WTC11 (cell line): ENCODE measurements around the gene GRAMD2B. TPM values are rescaled to one million over a fixed set of nuclear protein-coding genes. Genes with fewer than 3 reads are reported as not detected.

Experiments
- ATAC-seq: fragments of 200-7000 bp; cut with Tn5 transposase; 2 replicates; pipeline ENCODE4 v1.10.0; 2021; ENCODE audit warnings: mild to moderate bottlenecking, moderate library complexity
- CTCF ChIA-PET: fragments of 300-600 bp; sonication (Branson Sonifier 250); formaldehyde crosslinking; loops from one replicate; lab custom pipeline; 2021; ENCODE audit warnings: antibody characterized with exemption; lab: Charles Lee
- POLR2A ChIA-PET: fragments of 350-600 bp; sonication (Branson Sonifier 250); formaldehyde crosslinking; loops from one replicate; lab custom pipeline; 2021; ENCODE audit warnings: antibody characterized with exemption; lab: Charles Lee
- DNase-seq: peaks from one replicate; pipeline ENCODE4 v3.0.0; 2021; ENCODE audit warnings: low spot score
- H3K27ac Mint-ChIP-seq: 2 replicates; pipeline ENCODE4 v1.8.0; 2021; ENCODE audit warnings: mixed read lengths
- H3K27me3 Mint-ChIP-seq: 2 replicates; pipeline ENCODE4 v1.8.0; 2021; ENCODE audit warnings: low read depth, mild to moderate bottlenecking, moderate library complexity, mixed read lengths
- H3K36me3 Mint-ChIP-seq: 2 replicates; pipeline ENCODE4 v1.8.0; 2021; ENCODE audit warnings: mixed read lengths
- H3K4me1 Mint-ChIP-seq: 2 replicates; pipeline ENCODE4 v1.8.0; 2022; ENCODE audit warnings: mixed read lengths
- H3K4me3 Mint-ChIP-seq: 2 replicates; pipeline ENCODE4 v1.8.0; 2021; ENCODE audit warnings: mild to moderate bottlenecking, moderate library complexity, mixed read lengths
- H3K9me3 Mint-ChIP-seq: 2 replicates; pipeline ENCODE4 v1.8.0; 2021; ENCODE audit warnings: mixed read lengths
- ATF6 ChIP-seq: sonication (generic); formaldehyde crosslinking; IDR thresholded peaks from 2 replicates; pipeline ENCODE4 v1.8.1; 2023; ENCODE audit warnings: mild to moderate bottlenecking, missing genetic modification reagents
- CTCF ChIP-seq: fragments of 200-600 bp; IDR thresholded peaks from 2 replicates; pipeline ENCODE4 v1.8.0; 2022; ENCODE audit warnings: antibody characterized with exemption
- E2F5 ChIP-seq: sonication (generic); formaldehyde crosslinking; IDR thresholded peaks from 2 replicates; pipeline ENCODE4 v1.8.1; 2022; ENCODE audit warnings: mild to moderate bottlenecking, moderate library complexity, missing genetic modification reagents
- EMX1 ChIP-seq: fragments of 250-450 bp; sonication (Bioruptor Pico); IDR thresholded peaks from 2 replicates; pipeline ENCODE4 v1.8.0; 2021; ENCODE audit warnings: mild to moderate bottlenecking
- ETV6 ChIP-seq: sonication (generic); formaldehyde crosslinking; IDR thresholded peaks from 2 replicates; pipeline ENCODE4 v1.8.1; 2022; ENCODE audit warnings: mild to moderate bottlenecking, missing genetic modification reagents
- FOXK1 ChIP-seq: sonication (generic); formaldehyde crosslinking; IDR thresholded peaks from 2 replicates; pipeline ENCODE4 v1.8.0; 2022; ENCODE audit warnings: mild to moderate bottlenecking, moderate library complexity, missing genetic modification reagents
- FOXP4 ChIP-seq: sonication (generic); formaldehyde crosslinking; IDR thresholded peaks from 2 replicates; pipeline ENCODE4 v1.8.0; 2022; ENCODE audit warnings: mild to moderate bottlenecking, missing genetic modification reagents
- GRHL2 ChIP-seq: fragments of 250-450 bp; sonication (Bioruptor Pico); IDR thresholded peaks from 2 replicates; pipeline ENCODE4 v1.8.0; 2022; ENCODE audit warnings: mild to moderate bottlenecking, moderate library complexity; ENCODE audit not compliant: insufficient replicate concordance, severe bottlenecking
- GTF2I ChIP-seq: fragments of 250-450 bp; sonication (Bioruptor Pico); conservative IDR thresholded peaks from 2 replicates; pipeline ENCODE4 v1.4.0; 2021; ENCODE audit warnings: mild to moderate bottlenecking
- IRF2 ChIP-seq: sonication (generic); formaldehyde crosslinking; IDR thresholded peaks from 2 replicates; pipeline ENCODE4 v1.8.0; 2022; ENCODE audit warnings: low read depth, missing genetic modification reagents, borderline replicate concordance
- MXD4 ChIP-seq: fragments of 250-450 bp; sonication (Bioruptor Pico); IDR thresholded peaks from 2 replicates; pipeline ENCODE4 v1.8.0; 2021; ENCODE audit warnings: mild to moderate bottlenecking, moderate library complexity, borderline replicate concordance
- MYBL2 ChIP-seq: sonication (generic); formaldehyde crosslinking; IDR thresholded peaks from 2 replicates; pipeline ENCODE4 v1.8.1; 2023; ENCODE audit warnings: mild to moderate bottlenecking, moderate library complexity, missing genetic modification reagents
- NFYB ChIP-seq: sonication (generic); formaldehyde crosslinking; conservative IDR thresholded peaks from 2 replicates; pipeline ENCODE4 v1.8.0; 2022; ENCODE audit warnings: low read depth, missing genetic modification reagents
- OVOL2 ChIP-seq: fragments of 250-450 bp; sonication (Bioruptor Pico); IDR thresholded peaks from 2 replicates; pipeline ENCODE4 v1.9.0; 2021; ENCODE audit warnings: mild to moderate bottlenecking, borderline replicate concordance
- PRDM15 ChIP-seq: sonication (generic); formaldehyde crosslinking; IDR thresholded peaks from 2 replicates; pipeline ENCODE4 v1.8.0; 2022; ENCODE audit warnings: missing genetic modification reagents
- RORB ChIP-seq: fragments of 250-450 bp; sonication (Bioruptor Pico); IDR thresholded peaks from 2 replicates; pipeline ENCODE4 v1.9.0; 2021; ENCODE audit warnings: mild to moderate bottlenecking
- SOX15 ChIP-seq: fragments of 250-450 bp; sonication (Bioruptor Pico); IDR thresholded peaks from 2 replicates; pipeline ENCODE4 v1.9.0; 2021; ENCODE audit warnings: mild to moderate bottlenecking
- ZBTB43 ChIP-seq: sonication (generic); formaldehyde crosslinking; IDR thresholded peaks from 2 replicates; pipeline ENCODE4 v1.8.1; 2023; ENCODE audit warnings: mild to moderate bottlenecking, missing genetic modification reagents
- ZNF219 ChIP-seq: sonication (generic); formaldehyde crosslinking; IDR thresholded peaks from 2 replicates; pipeline ENCODE4 v1.8.0; 2023; ENCODE audit warnings: missing genetic modification reagents, mild to moderate bottlenecking, borderline replicate concordance
- ZNF423 ChIP-seq: fragments of 250-450 bp; sonication (Bioruptor Pico); IDR thresholded peaks from 2 replicates; pipeline ENCODE4 v2.1.2; 2022; ENCODE audit warnings: mild to moderate bottlenecking, moderate library complexity
- ZNF425 ChIP-seq: fragments of 250-450 bp; sonication (Bioruptor Pico); conservative IDR thresholded peaks from 2 replicates; pipeline ENCODE4 v1.9.0; 2021; ENCODE audit warnings: mild to moderate bottlenecking
- total RNA-seq: library from RNA; stranded (reverse); gene quantifications from 3 replicates; pipeline ENCODE4 v1.2.3, GENCODE V29; 2021

GRAMD2B gene
- total RNA-seq, 1 experiment from 2014 or later = 11.6 TPM

GRCh38 chr5:126527892-126528291, 104.7 kb downstream of the GRAMD2B start:
- TF ChIP-seq GTF2I (CRISPR knock-in tag) (no peak), RORB (CRISPR knock-in tag) (no peak), IRF2 (CRISPR knock-in tag) (no peak), GRHL2 (CRISPR knock-in tag) (no peak), NFYB (no peak), MYBL2 (CRISPR knock-in tag) (no peak), ZNF425 (CRISPR knock-in tag) (no peak), OVOL2 (no peak), EMX1 (CRISPR knock-in tag) (no peak), ETV6 (no peak), ZNF423 (CRISPR knock-in tag) (no peak), FOXP4 (CRISPR knock-in tag) (no peak), ZBTB43 (CRISPR knock-in tag) (no peak), E2F5 (CRISPR knock-in tag) (no peak)
- CTCF ChIA-PET = interaction anchor here (1.1 kb wide), 1 partner anchor 10 kb away, joined by 3 read pairs; no protein-coding TSS in a partner anchor
- Mint-ChIP-seq H3K27me3 (no peaks in the 10 kb centered on the region), H3K9me3 (peaks cover 10% of the 10 kb centered on the region), H3K4me3 (no peak overlapping the region), H3K36me3 (no peaks in the 10 kb centered on the region), H3K4me1 (peaks cover 6% of the 10 kb centered on the region), H3K27ac (no peak overlapping the region)
- no peak for ATAC-seq
- POLR2A ChIA-PET = no interaction called here
- no peak for DNase-seq

GRCh38 chr5:126531543-126532120, 108.4 kb downstream of the GRAMD2B start:
- Mint-ChIP-seq H3K4me3 (no peak overlapping the region), H3K27ac (no peak overlapping the region), H3K9me3 (peaks cover 16% of the 10 kb centered on the region), H3K4me1 (peaks cover 4% of the 10 kb centered on the region), H3K27me3 (no peaks in the 10 kb centered on the region), H3K36me3 (no peaks in the 10 kb centered on the region)
- ChIA-PET POLR2A (no interaction called here), CTCF (interaction anchor here (0.7 to 1.9 kb wide), 3 partner anchors 32 to 173 kb away, joined by 3 to 7 read pairs (median 4); no protein-coding TSS in a partner anchor)
- DNase-seq (no peak), ATAC-seq (no peak)
- TF ChIP-seq E2F5 (CRISPR knock-in tag) (no peak), ETV6 (no peak), MXD4 (CRISPR knock-in tag) (no peak), CTCF (no peak), PRDM15 (CRISPR knock-in tag) (no peak), FOXK1 (no peak), ATF6 (CRISPR knock-in tag) (no peak), SOX15 (no peak), ZNF219 (CRISPR knock-in tag) (no peak)
